Measurements from ENCODE around the gene TXLNG. TPM values are rescaled to one million over a fixed set of nuclear protein-coding genes. Genes with fewer than 3 reads are reported as not detected.

Gene TXLNG
- total and polyA plus RNA-seq, 2 of the 4 experiments (the other 2 are of a cell fraction), result 7.0 to 9.7 TPM

DNA sequence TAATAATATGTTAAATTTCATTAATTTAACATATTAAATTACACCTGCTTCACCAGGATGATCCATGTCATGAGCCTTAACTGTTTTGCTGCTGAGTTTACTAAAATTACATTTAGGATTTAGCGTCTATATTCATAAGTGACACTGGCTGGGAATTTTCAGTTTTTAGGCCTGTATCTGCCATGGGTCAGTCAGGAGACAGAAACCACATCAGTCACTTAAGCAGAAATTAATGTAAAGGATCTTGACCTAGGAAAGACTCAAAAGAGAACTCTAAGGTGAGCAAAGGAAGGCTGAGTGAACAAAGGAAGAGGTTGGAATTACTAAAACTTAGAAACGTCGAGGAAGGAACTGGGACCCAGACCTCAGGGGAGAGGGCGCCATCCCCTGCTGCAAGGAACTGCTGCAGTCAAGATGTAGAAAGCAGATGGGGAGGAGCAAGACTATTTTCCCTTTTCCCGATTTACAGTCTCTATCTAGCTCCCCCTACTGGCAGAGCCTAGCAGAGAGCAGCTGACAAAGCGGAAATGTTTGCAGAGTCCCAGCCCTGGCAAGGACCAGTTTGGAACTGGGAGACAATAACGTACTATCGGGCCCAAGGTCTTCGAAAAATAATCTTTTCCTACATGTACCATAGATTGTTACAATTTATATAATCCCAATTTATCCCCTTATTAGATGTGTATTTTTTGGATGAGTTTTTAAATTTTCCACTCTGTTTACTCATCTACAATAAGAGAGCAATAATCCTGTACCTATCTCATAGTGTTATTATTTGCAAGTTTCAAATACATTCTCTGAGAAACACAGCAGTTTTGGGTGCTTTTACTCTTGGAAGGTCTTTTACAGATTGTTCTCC is 106.5 kb downstream of the TXLNG start (continued):
- no peak for TF ChIP-seq RCOR1 (IDR thresholded peaks at IDR 0.05; ENCODE audit: insufficient replicate concordance, low read length)

Small RNA genes within 50 kb of the gene (microRNA-seq; reads per million reads assigned to microRNA genes)
- gene RNU4-6P (ENCODE audit: insufficient read depth, insufficient read length), result not detected
- not detected for gene RNU7-56P (ENCODE audit: insufficient read depth, insufficient read length)
- not detected for gene RPL12P49 (ENCODE audit: insufficient read depth, insufficient read length)

Small RNA genes within 50 kb of the gene (small RNA-seq; reads per million reads assigned to genes)
- gene RNU4-6P (0 reads per million in 5 experiments), gene RNU7-56P (0 reads per million in 5 experiments), gene RPL12P49 (0 reads per million in 5 experiments)

Other genes with a start within 250 kb of the TXLNG start
- gene S100G, start 136.3 kb upstream of the TXLNG start, total RNA-seq (2012; rRNA removed), result not detected in 2 replicates
- gene S100G, start 136.3 kb upstream of the TXLNG start, polyA plus RNA-seq (2012; rRNA removed), result not detected in 2 replicates
- 13.1 and 16.1 TPM in 2 replicates for gene CTPS2, start 73.8 kb upstream of the TXLNG start, total RNA-seq (2012; rRNA removed)
- 4.7 and 6.0 TPM in 2 replicates for gene CTPS2, start 73.8 kb upstream of the TXLNG start, polyA plus RNA-seq (2012; rRNA removed)
- gene SYAP1, start 66.9 kb upstream of the TXLNG start, total RNA-seq (2012; rRNA removed), result 35.0 and 55.0 TPM in 2 replicates
- gene SYAP1, start 66.9 kb upstream of the TXLNG start, polyA plus RNA-seq (2012; rRNA removed), result 14.0 and 17.7 TPM in 2 replicates
- 132 and 147 TPM in 2 replicates for gene RBBP7, start 83.9 kb downstream of the TXLNG start, total RNA-seq (2012; rRNA removed)
- gene RBBP7, start 83.9 kb downstream of the TXLNG start, polyA plus RNA-seq (2012; rRNA removed), result 116 and 149 TPM in 2 replicates
- gene REPS2, start 160.2 kb downstream of the TXLNG start, total RNA-seq (2012; rRNA removed), result 0.18 and 0.28 TPM in 2 replicates
- gene REPS2, start 160.2 kb downstream of the TXLNG start, polyA plus RNA-seq (2012; rRNA removed), result 0.01 and 0.02 TPM in 2 replicates

Data from IMR-90 (cell line).